Brain microvascular endothelial cell (primary cell): ENCODE data around the gene XPC.

Experiments
- DNase-seq: peaks from one replicate; pipeline ENCODE4 v3.0.0-alpha.2; 2020
- H3K27ac ChIP-seq: fragments of 250-450 bp; sonication (Bioruptor Pico); 2 replicates; pipeline ENCODE4 v1.5.1; 2020; ENCODE audit warnings: mild to moderate bottlenecking, moderate library complexity
- H3K27me3 ChIP-seq: fragments of 250-450 bp; sonication (Bioruptor Pico); replicated peaks from 2 replicates; pipeline ENCODE4 v1.5.1; 2020; ENCODE audit warnings: mild to moderate bottlenecking
- H3K36me3 ChIP-seq: fragments of 250-450 bp; sonication (Bioruptor Pico); replicated peaks from 2 replicates; pipeline ENCODE4 v1.5.1; 2020; ENCODE audit warnings: mild to moderate bottlenecking
- H3K4me3 ChIP-seq: 2 replicates; pipeline ENCODE4 v1.5.1; 2011; ENCODE audit warnings: low read depth, mild to moderate bottlenecking, control low read depth, low read length, moderate library complexity
- in situ Hi-C: cut with HindIII; loops from 2 replicates; pipeline ENCODE4 v1.10.0; 2017; ENCODE audit warnings: low sequenced_read_pairs, low pct_ligation_motif_present
- TF ChIP-seq, protein P1 (sequence below): IDR thresholded peaks from 2 replicates; pipeline ENCODE4 v1.5.1; 2011; ENCODE audit warnings: low read depth, mild to moderate bottlenecking, moderate library complexity, low read length, control low read depth, inconsistent platforms; ENCODE audit errors: missing control alignments

The XPC gene

DNA sequence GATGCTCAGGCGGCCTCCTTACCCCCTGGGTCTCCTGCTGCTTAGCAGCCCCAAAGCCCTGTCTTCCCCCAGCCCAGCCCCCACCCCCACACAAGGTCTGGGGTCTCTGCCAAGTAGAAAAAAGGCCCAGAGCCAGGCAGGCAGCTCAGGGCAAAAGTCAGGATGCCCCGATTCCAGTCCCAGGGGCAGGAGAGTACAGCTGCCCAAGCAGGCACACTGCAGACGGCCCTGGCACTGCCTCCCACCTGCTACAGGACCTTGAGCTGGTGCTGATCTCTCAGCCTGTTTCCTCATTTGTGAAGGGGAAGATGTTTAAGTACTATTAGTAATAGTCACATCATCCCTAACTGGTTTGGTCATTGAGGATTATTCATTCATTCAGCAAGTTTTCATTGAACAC lies 41.0 kb downstream of the XPC start:
- TF ChIP-seq, protein P1, sequence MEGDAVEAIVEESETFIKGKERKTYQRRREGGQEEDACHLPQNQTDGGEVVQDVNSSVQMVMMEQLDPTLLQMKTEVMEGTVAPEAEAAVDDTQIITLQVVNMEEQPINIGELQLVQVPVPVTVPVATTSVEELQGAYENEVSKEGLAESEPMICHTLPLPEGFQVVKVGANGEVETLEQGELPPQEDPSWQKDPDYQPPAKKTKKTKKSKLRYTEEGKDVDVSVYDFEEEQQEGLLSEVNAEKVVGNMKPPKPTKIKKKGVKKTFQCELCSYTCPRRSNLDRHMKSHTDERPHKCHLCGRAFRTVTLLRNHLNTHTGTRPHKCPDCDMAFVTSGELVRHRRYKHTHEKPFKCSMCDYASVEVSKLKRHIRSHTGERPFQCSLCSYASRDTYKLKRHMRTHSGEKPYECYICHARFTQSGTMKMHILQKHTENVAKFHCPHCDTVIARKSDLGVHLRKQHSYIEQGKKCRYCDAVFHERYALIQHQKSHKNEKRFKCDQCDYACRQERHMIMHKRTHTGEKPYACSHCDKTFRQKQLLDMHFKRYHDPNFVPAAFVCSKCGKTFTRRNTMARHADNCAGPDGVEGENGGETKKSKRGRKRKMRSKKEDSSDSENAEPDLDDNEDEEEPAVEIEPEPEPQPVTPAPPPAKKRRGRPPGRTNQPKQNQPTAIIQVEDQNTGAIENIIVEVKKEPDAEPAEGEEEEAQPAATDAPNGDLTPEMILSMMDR = no peak
- H3K4me3 ChIP-seq = no peak overlapping the region
- H3K36me3 ChIP-seq = peaks cover 61% of the 10 kb centered on the region
- no peak overlapping the region for H3K27ac ChIP-seq
- no peak for DNase-seq
- no peaks in the 10 kb centered on the region for H3K27me3 ChIP-seq
- in situ Hi-C loops = no loop called here

DNA sequence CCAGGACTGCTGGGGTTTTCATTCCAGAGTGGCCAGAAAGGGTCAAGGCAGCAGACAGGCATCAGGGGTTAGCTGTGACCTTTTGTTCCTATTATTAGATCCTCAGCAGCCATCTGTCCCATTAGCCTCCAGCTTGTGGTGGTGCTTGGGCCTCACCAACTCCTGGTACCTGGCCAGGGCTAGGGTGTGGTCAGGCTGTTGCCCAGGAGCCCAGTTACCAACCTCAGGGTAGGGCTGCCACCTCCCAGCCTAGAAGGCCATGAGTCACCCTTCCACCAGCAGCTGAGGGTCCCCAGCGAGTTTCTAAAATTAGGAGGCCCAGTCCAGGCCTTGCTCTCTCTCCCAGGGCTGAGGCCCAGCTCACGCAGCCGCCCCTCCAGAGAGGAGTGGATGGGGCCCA lies 41.4 kb downstream of the XPC start:
- TF ChIP-seq, protein P1 = no peak
- in situ Hi-C loops = no loop called here
- H3K36me3 ChIP-seq = peaks cover 64% of the 10 kb centered on the region
- no peak overlapping the region for H3K27ac ChIP-seq
- no peak overlapping the region for H3K4me3 ChIP-seq
- DNase-seq = no peak
- no peaks in the 10 kb centered on the region for H3K27me3 ChIP-seq

DNA sequence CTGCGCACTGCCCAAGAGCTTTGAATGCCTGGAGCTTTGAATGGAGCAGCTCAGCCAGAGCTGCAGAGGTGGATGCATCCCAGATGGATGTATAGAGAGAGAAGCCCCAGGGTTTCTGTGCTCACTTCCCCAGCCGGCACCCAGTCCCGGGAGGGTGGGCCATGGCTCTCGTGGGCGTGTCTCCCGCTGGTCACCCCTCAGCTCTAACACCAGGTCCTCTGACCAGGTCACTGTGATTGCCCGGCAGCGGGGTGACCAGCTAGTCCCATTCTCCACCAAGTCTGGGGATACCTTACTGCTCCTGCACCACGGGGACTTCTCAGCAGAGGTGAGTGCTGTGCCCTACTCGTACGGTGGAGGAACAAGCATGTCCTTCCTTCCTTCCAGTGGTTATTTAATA lies 42.8 kb downstream of the XPC start:
- in situ Hi-C loops = no loop called here
- H3K4me3 ChIP-seq = no peak overlapping the region
- no peak overlapping the region for H3K27ac ChIP-seq
- no peak for DNase-seq
- H3K27me3 ChIP-seq = no peaks in the 10 kb centered on the region
- TF ChIP-seq, protein P1 = no peak
- H3K36me3 ChIP-seq = peaks cover 71% of the 10 kb centered on the region

DNA sequence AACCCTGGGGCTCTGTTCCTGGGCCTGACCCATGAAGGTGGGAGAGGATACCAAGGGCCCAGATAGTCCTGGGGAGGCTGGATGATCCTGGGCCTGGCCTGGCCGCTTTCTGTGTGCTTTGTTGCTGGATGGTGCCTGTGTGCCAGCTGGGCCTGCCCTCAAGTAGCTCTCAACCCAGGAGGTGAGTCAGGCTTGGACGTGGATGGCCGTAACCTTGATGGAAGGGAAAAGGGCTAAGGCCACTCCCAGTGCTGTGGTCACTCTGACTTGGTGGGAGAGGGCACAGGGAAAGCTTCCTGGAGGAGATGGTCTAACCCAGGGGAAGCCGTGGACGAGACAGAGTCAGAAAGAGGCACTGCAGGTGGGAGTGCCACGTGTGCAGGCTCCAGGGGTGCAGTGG lies 44.1 kb downstream of the XPC start:
- no peak for DNase-seq
- no peak overlapping the region for H3K27ac ChIP-seq
- in situ Hi-C loops = no loop called here
- no peak overlapping the region for H3K4me3 ChIP-seq
- no peaks in the 10 kb centered on the region for H3K27me3 ChIP-seq
- TF ChIP-seq, protein P1 = no peak
- H3K36me3 ChIP-seq = peaks cover 80% of the 10 kb centered on the region

DNA sequence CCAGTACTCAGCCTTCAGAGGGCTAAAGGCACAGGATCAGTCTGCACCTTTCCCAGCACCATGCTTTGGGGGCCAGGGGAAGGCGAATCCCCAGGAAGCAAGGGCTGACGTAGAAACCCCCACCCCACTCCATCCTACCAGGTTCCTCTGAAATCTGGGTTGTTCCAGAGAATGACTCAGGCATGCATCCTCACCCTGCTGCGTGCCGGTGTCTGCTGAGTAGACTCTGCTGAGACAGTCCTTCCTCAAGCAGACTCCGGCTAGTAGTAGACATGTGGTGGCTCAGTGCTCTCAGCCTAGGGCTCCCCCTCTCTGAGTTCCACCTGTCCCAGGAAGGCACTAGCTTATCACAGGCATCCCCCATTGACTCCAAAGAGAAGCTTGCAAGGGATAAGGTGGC lies 44.5 kb downstream of the XPC start:
- in situ Hi-C loops = no loop called here

More for the DNA sequence above, 44.5 kb downstream of the XPC start:
- Histone ChIP-seq H3K27ac (no peak overlapping the region), H3K36me3 (peaks cover 81% of the 10 kb centered on the region), H3K4me3 (no peak overlapping the region), H3K27me3 (no peaks in the 10 kb centered on the region)
- TF ChIP-seq, protein P1 = no peak
- no peak for DNase-seq
